HG02642 (cell line): ENCODE data around the gene SERAC1.
"Not testable (repeated sequence)": the region's sequence is repeated elsewhere in the genome, so short reads cannot be mapped to it uniquely, and the experiment has no call there.

ENCODE experiments used
- ATAC-seq: cut with Tn5 transposase; IDR thresholded peaks from one replicate; pipeline ENCODE4 v1.9.1; 2021; ENCODE audit warnings: mild to moderate bottlenecking; ENCODE audit not compliant: unreplicated experiment, poor library complexity

The SERAC1 gene

DNA sequence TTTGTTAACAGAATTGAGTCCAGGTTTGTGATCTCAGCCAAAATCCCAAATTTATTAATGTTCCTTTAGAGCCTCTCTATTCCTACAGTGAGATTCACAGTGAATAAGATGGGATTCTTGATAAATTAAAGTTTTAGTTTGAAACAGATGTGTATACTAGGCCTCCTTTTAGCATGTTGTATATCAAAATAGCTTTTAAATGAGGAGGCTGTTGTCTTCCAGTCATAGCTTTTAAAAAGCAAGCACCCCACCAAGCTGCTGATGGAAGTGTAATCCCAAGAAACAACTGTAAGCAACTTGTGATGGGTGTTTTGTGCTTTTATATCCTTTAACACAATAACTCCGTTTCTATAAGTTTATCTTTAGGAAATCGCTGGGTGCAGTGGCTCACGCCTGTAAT is 7.0 kb upstream of the SERAC1 start:
- ATAC-seq = no peak

GRCh38 chr6:158174514-158174913 is 6.5 kb upstream of the SERAC1 start:
- no peak for ATAC-seq

DNA sequence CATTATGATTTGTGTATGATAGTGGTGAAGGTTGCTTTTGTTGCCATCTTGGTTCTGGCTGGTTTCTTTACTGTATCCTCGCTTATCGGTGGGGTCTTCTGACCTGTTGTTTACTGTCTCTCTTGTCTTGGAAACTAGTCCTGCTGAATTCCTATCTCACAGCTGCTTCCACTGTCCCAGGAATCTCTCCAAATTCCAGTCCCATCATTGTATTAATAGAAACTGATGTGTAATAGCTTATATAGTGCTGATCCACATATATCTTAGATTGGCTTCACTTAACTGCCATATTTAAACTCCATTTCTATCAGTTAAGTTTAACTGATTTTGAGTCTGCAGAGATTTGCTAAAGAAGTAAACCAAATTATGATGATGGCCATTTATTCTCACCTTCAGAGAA is 6.0 kb upstream of the SERAC1 start:
- no peak for ATAC-seq

DNA sequence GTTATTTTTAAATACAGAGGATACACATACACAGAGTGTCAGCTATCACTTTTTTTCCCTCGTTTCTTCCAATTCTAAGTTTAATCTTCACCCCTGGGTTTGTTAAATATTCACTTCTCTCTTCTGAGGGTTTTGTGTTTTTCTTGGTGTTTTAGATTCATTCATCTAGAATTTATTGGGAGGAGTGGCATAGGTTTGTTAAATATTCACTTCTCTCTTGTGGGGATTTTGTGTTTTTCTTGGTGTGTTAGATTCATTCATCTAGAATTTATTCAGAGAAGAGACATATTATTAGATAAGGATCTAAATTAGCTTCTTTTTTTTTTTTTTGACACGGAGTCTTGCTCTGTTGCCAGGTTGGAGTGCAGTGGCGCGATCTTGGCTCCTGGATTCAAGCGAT is 3.9 kb upstream of the SERAC1 start:
- ATAC-seq = no peak

- no peak for ATAC-seq
Observed at GRCh38 chr6:158170656-158171081, 2.6 kb upstream of the SERAC1 start.

DNA sequence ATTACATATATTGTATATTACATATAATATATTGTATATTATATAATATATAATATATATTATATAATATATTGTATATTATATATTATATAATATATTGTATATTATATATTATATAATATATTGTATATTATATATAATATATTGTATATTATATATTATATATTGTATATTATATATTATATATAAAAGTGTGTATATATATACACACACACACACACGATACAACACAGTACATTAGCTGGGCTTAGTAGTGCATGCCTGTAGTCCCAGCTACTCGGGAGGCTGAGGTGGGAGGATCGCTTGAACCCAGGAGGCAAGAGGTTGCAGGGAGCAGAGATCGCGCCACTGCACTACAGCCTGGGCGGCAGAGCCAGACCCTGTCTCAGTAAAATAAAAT is 1.6 kb upstream of the SERAC1 start:
- not testable (repeated sequence) for ATAC-seq

- no peak for ATAC-seq
Observed at GRCh38 chr6:158165919-158166416, 2.1 kb downstream of the SERAC1 start.

DNA sequence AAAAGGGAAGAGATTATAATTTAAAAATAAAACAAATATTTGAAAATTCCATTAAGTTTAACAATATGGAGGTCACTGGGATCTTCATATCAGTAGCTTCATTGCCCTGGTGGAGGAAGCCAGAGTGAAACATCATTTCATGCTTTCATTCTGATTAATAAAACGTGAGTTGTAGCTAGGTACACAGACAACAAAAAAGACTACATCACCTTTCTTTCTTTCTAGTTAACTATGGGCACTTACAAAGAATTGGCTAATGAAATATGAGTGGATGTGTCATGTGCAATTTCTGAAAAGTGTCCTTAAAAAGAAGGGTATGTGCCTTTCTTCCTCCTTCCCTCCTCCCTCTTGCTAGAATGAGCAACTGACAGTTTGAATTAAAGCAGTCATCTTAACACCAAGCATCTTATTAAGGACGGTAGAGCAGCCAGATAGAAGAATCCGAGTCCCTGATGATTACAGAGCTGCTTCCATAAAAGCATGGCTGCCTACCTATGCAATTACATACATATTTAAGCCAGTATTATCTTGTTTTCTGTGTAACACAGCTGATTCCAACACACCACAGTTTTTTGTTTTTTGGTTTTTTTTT is 3.4 kb downstream of the SERAC1 start:
- no peak for ATAC-seq

- ATAC-seq = no peak
Observed at GRCh38 chr6:158161566-158162254, 6.4 kb downstream of the SERAC1 start.

- no peak for ATAC-seq
Observed at GRCh38 chr6:158160932-158161539, 7.0 kb downstream of the SERAC1 start.

- no peak for ATAC-seq
Observed at GRCh38 chr6:158158748-158159147, 9.3 kb downstream of the SERAC1 start.

- ATAC-seq = no peak
Observed at GRCh38 chr6:158158123-158158522, 9.9 kb downstream of the SERAC1 start.

DNA sequence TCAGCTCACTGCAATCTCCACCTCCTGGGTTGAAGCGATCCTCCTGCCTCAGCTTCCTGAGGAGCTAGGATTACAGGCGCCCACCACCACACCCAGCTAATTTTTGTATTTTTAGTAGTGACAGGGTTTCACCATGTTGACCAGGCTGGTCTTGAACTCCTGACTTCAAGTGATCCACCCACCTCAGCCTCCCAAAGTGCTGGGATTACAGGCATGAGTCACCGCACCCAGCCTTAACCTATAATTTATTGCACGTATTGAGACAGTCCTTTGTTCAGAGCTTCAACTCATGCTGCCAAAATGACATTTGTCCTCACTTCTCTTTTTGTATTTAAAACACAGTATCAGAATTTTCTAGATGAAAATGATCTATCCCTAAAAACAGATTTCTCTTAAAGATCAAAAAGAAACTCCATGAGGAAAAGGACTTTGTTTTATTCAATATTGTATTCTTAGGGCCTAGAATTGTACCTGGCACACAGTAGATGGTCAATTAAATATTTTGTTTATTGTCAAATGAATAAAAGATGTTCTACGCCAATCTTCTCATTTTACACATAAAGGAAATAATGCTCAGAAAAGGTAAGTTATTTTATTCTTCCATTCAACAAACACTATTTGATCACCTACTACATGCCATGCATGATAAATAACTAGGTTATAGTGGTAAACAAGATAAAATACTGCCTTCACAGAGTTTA is 10.8 kb downstream of the SERAC1 start:
- no peak for ATAC-seq

DNA sequence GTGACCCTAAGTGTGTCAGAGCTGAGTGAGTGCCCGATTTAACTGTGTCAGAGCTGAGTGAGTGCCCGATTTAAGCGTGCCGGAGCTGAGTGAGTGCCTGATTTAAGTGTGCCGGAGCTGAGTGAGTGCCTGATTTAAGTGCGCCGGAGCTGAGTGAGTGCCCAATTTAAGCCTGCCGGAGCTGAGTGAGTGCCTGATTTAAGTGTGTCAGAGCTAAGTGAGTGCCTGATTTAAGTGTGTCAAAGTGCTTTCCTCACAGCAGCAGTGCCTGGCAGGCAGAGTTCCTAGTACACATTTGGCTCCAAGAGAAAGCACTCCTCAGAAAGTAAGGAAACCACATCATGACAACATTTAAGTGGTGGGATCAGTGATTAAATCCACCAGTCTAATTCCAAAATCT is 13.2 kb downstream of the SERAC1 start:
- no peak for ATAC-seq

GRCh38 chr6:158153576-158153975 is 14.5 kb downstream of the SERAC1 start:
- no peak for ATAC-seq

- no peak for ATAC-seq
Observed at GRCh38 chr6:158152659-158153058, 15.4 kb downstream of the SERAC1 start.

- not testable (repeated sequence) for ATAC-seq
Observed at GRCh38 chr6:158152025-158152424, 16.0 kb downstream of the SERAC1 start.

DNA sequence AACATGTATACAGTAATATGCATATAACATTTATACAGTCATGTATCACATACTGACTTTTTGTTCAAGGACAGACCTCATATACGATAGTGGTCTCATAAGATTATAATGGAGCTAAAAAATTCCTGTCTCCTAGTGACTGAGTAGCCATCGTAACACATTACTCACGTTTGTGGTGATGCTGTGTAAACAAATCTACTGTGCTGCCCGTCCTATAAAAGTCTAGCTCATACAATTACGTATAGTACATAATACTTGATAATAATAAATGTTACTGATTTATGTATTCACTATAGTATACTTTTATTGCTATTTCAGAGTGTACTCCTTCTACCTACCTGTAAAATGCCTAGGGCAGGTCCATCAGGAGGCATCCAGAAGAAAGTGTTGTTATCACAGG is 17.4 kb downstream of the SERAC1 start:
- no peak for ATAC-seq

GRCh38 chr6:158149641-158150040 is 18.4 kb downstream of the SERAC1 start:
- ATAC-seq = no peak

DNA sequence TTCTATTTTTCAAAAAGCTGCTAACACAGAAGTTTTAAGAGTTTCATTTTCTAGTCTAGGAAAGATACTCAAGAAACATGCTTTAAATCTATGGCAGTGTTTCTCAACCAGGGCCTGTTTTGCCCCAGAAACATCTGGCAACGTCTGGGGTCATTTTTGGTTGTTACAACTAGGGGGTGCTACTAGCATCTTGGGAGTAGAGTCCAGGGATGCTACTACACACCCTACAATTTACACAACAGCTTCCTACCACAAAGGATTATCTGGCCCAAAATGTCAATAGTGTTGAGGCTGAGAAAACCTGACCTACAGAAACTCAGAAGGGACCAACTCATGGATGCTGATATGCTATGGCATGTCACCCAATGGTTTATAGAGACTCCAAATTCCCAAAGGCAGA is 24.4 kb downstream of the SERAC1 start:
- ATAC-seq = no peak

DNA sequence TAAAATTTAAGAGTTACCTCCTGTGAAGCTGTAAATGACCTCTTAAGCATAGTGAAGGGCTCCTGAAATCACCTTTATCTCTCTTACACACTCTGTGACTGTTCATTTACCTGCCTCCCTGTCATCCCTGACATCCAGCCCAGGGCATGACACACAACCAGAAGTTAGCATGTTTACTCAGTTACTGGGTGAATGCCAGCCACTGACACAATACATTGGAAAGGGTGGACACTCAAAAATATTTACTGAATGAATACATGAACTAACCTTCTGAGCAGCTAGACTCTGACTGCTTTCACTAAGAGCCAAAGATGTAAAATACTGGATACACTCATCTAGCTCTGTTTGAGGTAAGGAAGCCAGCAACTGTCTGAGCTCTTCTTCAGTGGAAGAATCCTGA is 25.3 kb downstream of the SERAC1 start:
- no peak for ATAC-seq
